ENCODE results near the gene SMARCD1.

Gene SMARCD1

GRCh38 chr12:50105913-50106450 is 20.8 kb downstream of the SMARCD1 start:
- DNase-seq, result no peak

- DNase-seq, result no peak
Observed at GRCh38 chr12:50106907-50107306, 21.8 kb downstream of the SMARCD1 start.

GRCh38 chr12:50107416-50108268 is 22.5 kb downstream of the SMARCD1 start:
- no peak for DNase-seq

GRCh38 chr12:50109319-50109718 is 24.2 kb downstream of the SMARCD1 start:
- DNase-seq, result no peak

GRCh38 chr12:50110127-50110761 is 25.1 kb downstream of the SMARCD1 start:
- DNase-seq, result no peak

- DNase-seq, result no peak
Observed at GRCh38 chr12:50110762-50111351, 25.7 kb downstream of the SMARCD1 start.

GRCh38 chr12:50111395-50111692 is 26.2 kb downstream of the SMARCD1 start:
- no peak for DNase-seq

GRCh38 chr12:50111693-50112455 is 26.7 kb downstream of the SMARCD1 start, which contains the start of gene COX14:
Gene COX14 (plus strand): TSS chr12:50112236. CDS start chr12:50120044, 7,808 bp downstream.
- DNase-seq, result peak; percentile 99

- DNase-seq, result no peak
Observed at GRCh38 chr12:50112456-50113218, 27.5 kb downstream of the SMARCD1 start.

GRCh38 chr12:50117057-50117622 is 32.0 kb downstream of the SMARCD1 start:
- no peak for DNase-seq

GRCh38 chr12:50119387-50119786 is 34.2 kb downstream of the SMARCD1 start:
- DNase-seq, result no peak

- no peak for DNase-seq
Observed at GRCh38 chr12:50120521-50120920, 35.4 kb downstream of the SMARCD1 start.

- no peak for DNase-seq
Observed at GRCh38 chr12:50120953-50121352, 35.8 kb downstream of the SMARCD1 start.

GRCh38 chr12:50121641-50122040 is 36.5 kb downstream of the SMARCD1 start:
- DNase-seq, result no peak

GRCh38 chr12:50123203-50123602 is 38.1 kb downstream of the SMARCD1 start:
- no peak for DNase-seq

- DNase-seq, result no peak
Observed at GRCh38 chr12:50127546-50127945, 42.4 kb downstream of the SMARCD1 start.

- no peak for DNase-seq
Observed at GRCh38 chr12:50129290-50129689, 44.1 kb downstream of the SMARCD1 start.

- DNase-seq, result no peak
Observed at GRCh38 chr12:50132505-50133135, 47.5 kb downstream of the SMARCD1 start.

GRCh38 chr12:50142993-50143392 is 57.9 kb downstream of the SMARCD1 start:
- no peak for DNase-seq

- DNase-seq, result no peak
Observed at GRCh38 chr12:50145439-50145838, 60.3 kb downstream of the SMARCD1 start.

- DNase-seq, result no peak
Observed at GRCh38 chr12:50147281-50147680, 62.1 kb downstream of the SMARCD1 start.

All from right forelimb (tissue), 1 donor.